GM21619 (cell line): ENCODE measurements around the gene RNF207.

Experiments
- ATAC-seq: cut with Tn5 transposase; IDR thresholded peaks from one replicate; pipeline ENCODE4 v1.9.1; 2021; ENCODE audit not compliant: unreplicated experiment

Gene RNF207

GRCh38 chr1:6247651-6248050 is 41.7 kb downstream of the RNF207 start:
- ATAC-seq: no peak

GRCh38 chr1:6248161-6248776 is 42.4 kb downstream of the RNF207 start:
- no peak for ATAC-seq

- ATAC-seq: no peak
Observed at GRCh38 chr1:6248932-6249738, 43.2 kb downstream of the RNF207 start.

- no peak for ATAC-seq
Observed at GRCh38 chr1:6249739-6250689, 44.1 kb downstream of the RNF207 start.

GRCh38 chr1:6251233-6251632 is 45.3 kb downstream of the RNF207 start:
- ATAC-seq: no peak

- ATAC-seq: no peak
Observed at GRCh38 chr1:6251681-6252373, 45.9 kb downstream of the RNF207 start.

GRCh38 chr1:6252374-6252710 is 46.4 kb downstream of the RNF207 start:
- no peak for ATAC-seq

GRCh38 chr1:6253380-6253779 is 47.5 kb downstream of the RNF207 start:
- ATAC-seq: no peak

- ATAC-seq: no peak
Observed at GRCh38 chr1:6254691-6255090, 48.8 kb downstream of the RNF207 start.

GRCh38 chr1:6256645-6257044 is 50.7 kb downstream of the RNF207 start:
- ATAC-seq: no peak

- no peak for ATAC-seq
Observed at GRCh38 chr1:6257541-6258069, 51.7 kb downstream of the RNF207 start.

GRCh38 chr1:6258675-6259074 is 52.8 kb downstream of the RNF207 start:
- no peak for ATAC-seq

GRCh38 chr1:6259491-6260362 is 53.8 kb downstream of the RNF207 start:
- ATAC-seq: peak; percentile 66

GRCh38 chr1:6260433-6260934 is 54.6 kb downstream of the RNF207 start:
- ATAC-seq: peak; percentile 39

- ATAC-seq: peak; percentile 30
Observed at GRCh38 chr1:6260961-6261614, 55.2 kb downstream of the RNF207 start, which contains the start of gene GPR153. Gene GPR153 (minus strand): TSS chr1:6261098. CDS start chr1:6254905, 6,193 bp downstream.

GRCh38 chr1:6261615-6261995 is 55.7 kb downstream of the RNF207 start:
- no peak for ATAC-seq

- ATAC-seq: no peak
Observed at GRCh38 chr1:6262555-6263420, 56.9 kb downstream of the RNF207 start.

- ATAC-seq: no peak
Observed at GRCh38 chr1:6263716-6264115, 57.8 kb downstream of the RNF207 start.
